ENCODE results near the gene DHRSX.
"Not testable (repeated sequence)": the region's sequence is repeated elsewhere in the genome, so short reads cannot be mapped to it uniquely, and the experiment has no call there.

The DHRSX gene

DNA sequence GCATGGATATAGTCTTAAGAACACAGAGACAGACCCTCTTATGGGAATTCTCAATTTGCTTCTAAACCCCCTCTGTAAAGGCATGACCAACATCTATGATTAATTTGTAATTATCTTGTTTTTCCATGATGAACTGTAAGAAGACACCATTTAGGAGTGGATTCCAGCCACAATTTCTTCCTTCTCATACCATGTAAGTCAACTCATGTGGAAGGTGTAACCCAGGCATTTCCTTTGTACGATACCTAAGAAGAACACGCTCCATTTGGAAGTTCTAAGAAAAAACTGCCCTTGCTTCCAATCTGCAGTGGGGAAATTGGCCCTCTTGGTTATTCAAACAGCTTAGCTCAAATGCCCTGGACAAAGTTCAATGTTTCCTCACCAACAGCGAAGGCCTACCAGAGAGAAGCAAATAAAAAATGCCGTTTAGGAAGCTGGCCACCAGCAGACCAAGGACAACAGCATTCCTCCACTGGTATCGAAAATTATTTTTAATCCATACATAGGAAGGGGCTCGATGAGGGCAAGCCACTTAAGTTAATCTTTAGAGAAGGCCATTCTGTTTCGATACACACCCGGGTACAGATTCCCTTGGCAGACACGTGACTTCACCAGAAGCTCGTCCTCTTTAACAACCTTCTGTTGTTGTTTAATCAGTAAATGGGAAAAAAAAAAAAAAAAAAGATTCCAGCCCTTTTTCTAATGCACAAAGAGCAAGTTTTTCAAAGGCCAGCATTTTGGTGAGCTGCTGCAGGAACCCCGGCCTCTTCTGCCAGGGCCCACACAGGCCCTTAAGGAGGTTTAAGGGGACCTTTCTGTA is 2.6 kb downstream of the DHRSX start:
- DNase-seq (ENCODE audit: low spot score) = peak; percentile 62

DNA sequence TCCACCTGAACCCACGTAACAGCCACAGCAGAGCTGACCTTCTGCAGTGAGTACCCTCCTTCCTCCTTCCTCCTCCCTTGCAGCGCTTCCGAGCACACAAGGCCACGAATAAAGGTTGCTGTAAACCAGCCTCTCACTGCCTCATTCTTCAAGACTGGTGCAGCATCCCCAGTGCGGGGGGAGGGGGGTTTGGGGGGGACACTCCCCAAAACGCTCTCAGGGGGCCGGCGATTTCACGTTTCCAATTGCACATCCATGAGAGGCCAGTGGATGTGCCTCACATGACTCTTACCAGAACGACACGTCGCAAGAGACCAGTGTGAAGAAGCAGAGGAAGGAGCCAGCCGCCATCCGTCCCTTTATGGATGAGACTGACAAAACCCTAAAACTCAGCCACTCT is 5.2 kb downstream of the DHRSX start:
- no peak for DNase-seq (ENCODE audit: low spot score)

DNA sequence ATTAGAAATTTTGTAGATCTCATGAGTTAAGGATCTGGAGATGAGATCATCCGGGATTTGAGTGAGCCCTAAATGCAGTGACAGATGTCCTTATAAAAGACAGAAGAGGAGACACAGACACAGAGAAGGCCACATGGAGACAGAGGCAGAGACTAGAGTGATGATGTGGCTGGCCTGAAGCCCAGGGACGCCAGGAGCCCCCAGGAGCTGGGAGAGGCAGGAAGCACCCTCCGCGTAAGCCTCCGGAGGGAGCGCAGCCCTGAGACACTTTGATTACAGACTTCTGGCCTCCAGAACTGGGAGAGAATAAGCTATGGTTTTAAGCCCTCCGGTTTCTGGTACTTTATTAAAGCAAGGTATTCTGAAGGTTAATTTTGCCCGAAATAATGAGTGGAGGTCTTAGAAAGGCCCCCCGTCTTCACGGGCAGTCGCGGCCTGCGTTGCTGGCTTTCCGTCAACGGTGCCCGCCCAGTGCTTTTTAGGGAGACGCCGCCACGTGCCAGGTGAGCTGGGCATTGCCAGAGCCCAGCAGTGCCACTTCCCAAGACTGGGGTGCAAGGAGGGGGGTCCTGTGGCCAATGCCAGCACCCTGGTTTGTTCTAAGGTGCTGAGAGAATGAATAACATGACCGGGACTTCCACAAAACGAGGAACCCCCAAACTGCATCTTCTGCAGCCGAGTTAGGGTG is 8.1 kb downstream of the DHRSX start:
- DNase-seq (ENCODE audit: low spot score) = no peak

DNA sequence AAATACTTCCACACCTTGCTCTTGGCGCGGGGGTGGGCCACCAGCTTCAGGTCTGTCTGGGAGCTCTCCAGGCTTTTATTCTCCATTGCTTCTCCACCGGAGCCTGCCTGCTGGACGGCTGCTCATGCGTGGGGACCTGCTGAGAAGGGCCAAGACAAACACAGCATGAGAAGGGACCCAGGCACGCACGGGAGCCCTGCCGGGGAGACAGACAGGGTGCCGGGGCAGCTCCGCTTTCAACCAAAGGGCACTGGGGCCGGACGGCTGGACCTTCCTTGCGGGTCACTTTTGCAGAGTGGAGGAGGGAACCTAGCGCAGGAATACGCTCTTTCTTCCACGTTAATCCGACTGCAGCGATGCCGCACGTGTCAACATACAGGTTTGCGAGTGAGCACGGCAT is 10.1 kb downstream of the DHRSX start:
- DNase-seq (ENCODE audit: low spot score) = no peak

DNA sequence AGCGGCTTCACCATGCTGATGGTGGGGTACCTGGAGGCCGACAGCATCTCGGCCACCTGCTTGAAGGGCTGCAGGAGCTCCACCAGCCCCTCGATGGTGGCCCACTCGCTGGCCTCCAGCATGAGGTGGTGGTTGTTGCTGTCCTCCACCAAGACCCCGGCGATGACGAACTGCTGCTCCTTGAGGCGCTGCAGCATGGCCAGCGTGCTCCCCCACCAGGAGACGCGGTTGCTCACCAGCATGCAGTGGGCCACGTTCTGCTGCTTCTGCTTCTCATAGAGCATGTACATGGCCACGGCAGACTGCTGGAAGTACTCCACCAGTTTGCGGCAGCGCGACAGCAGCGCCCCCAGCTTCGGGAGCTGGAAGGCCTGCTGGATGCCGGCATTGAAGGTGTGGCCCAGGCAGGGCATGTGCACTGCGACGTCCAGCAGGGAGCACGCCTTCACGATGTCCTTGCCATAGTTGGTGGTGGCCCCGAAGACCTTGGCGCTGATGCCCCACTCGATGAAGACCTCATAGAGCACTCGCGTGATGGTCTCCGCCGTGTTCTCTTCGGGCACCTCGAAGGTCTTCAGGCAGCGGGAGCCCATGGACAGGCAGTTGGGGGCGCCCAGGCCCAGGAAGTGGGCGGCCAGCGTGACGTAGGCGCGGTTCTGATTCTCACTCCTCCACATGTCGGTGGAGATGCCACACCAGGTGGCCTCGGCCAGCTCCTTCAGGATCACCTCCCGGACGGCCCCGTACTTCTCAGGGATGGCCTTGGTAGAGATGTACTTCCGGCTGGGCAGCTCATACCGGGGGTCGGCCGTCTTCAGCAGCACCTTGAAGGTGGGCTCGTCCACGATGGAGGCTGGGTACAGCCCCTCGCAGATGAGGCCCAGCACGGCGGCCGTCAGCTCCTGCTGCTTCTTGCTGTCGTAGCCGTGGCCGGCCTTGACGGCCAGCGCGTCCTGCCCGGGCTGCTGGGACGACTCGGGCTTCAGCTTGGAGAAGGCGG is 11.0 kb downstream of the DHRSX start:
- DNase-seq (ENCODE audit: low spot score) = no peak

DNA sequence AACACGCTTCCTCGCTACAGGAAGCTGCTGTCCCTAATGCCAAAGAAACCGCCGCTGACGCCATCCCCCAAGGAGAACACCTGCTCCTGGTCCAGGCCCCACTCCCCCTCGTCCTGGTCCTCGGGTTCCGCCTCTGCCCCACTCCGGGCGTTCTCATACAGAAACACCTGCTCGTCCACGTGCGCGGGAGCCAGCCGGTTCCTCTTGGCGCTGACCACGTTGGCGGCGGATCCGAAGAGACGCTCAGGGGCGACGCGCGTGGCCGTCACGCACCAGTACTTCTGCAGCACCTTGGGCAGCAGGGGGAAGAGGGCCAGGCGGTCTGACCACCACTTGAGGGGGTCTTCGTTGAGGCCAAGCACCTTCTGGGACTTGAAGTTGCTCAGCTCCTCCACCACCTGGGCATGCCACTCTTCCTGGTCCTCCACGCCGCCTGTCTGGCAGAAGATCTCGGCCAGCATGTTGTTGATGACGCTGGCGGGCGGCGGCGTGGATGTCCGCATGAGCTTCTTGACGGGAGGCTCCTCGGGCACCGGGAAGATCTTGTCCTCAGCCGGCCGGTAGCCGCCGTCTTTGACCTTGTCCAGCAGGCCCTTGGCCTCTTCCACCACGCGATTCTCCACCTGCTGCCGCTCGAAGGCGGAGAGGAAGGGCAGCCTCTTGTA is 12.0 kb downstream of the DHRSX start:
- DNase-seq (ENCODE audit: low spot score) = no peak

DNA sequence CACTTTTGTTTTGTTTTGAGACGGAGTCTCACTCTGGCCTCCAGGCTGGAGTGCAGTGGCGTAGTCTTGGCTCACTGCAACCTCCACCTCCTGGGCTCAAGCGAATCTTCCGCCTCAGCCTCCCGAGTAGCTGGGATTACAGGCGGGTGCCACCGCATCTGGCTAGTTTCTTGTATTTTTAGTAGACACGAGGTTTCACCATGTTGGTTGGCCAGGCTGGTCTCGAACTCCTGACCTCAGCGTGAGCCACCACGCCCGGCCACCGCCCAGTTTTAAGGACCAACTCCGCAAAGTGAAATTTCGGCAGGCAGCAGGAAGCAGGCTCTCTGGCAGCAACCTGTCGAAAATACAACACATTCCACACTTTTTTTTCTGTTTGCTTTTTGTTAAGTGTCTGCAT is 13.4 kb downstream of the DHRSX start:
- no peak for DNase-seq (ENCODE audit: low spot score)

DNA sequence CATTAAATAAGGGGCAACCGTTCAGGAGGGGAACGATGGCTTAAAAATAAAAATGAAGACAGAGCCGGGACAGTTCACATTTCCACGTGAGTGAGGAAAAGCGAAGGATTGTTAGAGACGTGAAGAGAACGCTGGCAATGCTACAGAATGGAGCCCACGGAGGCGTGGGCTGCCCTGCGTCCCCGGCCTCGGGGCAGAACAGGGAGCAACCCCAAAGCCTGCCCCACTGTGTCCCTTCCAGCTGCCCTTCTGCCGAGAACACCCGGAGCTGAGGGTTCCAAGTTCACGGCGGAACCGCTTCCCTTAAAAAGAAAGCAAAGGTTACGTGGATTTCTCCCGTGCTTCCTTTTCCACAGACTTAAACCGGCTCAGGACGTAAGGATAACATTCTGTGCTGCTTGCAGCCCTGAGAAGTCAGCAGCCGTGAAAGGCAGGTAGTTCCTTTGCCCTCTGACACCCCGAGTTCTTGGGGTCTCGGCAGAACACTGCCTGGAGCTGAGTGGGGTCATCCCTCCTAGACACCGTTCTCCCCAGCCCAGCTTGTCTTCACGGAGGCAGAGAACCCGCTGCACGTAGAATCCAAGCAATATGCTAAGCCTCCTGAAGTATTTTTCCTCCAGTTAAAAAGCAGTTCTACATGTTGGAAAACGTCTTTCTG is 14.2 kb downstream of the DHRSX start:
- DNase-seq (ENCODE audit: low spot score) = no peak

DNA sequence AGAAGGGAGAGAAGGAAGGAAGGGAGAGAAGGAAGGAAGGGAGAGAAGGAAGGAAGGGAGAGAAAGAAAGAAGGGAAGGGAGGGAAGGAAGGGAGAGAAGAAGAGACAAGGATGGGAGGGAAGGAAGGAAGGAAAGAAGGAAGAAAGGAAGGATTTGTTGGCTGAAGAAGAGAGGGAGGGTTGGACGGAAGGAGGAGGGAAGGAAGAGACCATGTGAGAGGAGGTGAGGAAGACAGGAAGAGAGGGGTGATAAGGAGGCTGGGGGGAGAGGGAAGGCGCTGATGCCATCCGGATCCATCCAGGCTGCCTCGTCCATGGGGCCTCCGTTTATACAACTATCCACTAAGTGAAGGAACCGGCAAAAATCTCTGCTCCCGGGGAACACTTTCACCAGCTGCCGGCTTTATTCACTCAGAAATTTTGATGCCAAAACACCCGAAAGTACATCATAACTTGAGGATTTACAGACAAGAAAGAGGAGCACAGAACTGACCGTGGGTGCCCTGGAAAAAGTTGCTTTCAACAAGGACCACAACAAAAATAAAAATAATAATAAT is 14.9 kb downstream of the DHRSX start:
- DNase-seq (ENCODE audit: low spot score) = no peak

DNA sequence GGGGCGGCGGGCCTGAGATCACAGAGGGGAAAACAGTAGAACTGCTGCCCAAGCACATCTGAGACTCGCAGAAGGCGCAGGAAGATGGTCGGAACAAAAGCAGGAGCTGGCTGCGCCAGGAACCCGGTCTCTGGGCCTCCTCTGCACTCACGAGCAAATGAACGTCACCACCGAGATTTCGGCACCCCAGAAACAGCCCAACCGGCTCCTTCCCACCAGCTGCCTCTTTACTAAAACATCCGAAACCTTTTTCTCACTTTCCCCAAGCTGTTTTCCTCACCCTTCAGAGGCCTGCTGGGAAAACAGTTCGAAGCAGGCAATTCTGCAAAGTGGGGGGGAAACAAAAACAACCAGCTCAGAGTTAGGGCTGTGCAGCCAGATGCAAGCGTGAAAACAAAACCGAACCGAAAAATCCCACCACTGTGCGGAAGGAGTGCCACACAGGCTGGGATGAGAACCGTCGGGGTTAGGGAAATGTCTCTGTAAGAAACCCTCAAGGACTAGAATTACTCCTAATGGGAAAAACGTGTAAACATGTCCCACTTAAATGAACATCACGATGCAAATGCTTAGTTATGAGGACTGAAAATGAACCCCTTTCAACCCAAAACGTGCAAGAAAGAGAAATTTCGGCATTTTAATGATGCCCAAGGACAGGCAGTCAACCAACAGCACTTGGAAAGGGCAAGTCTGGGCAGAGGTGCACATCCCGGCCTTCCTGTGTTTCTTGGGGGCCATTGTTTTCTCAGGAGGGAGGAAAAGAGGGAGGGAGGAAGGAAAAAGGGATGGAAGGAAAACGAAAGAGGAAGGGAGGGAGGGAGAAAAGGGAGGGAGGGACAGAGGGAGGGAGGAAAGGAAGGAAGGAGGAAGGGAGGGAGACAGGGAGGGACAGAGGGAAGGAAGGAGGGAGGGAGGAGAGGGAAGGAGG is 15.8 kb downstream of the DHRSX start:
- peak; percentile 43 for DNase-seq (ENCODE audit: low spot score)

DNA sequence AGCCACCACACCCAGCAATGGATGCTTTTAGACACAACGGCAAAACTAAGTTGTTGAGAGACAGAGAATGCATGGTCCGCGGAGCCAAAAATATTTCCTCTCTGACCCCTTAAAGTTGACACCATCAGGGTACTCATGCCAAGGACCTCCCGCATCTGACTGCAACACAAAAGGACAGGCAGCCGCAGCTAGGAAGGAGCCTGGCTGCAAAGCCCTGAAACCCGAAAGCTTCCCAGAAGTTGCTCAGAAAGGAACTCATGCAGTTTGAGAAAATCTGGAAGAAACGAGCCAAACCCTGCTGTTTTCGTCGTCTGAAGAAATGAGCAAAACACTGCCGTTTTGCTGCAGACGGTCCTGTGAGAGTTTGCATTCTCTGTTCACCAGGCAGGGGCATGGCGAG is 16.5 kb downstream of the DHRSX start:
- no peak for DNase-seq (ENCODE audit: low spot score)

DNA sequence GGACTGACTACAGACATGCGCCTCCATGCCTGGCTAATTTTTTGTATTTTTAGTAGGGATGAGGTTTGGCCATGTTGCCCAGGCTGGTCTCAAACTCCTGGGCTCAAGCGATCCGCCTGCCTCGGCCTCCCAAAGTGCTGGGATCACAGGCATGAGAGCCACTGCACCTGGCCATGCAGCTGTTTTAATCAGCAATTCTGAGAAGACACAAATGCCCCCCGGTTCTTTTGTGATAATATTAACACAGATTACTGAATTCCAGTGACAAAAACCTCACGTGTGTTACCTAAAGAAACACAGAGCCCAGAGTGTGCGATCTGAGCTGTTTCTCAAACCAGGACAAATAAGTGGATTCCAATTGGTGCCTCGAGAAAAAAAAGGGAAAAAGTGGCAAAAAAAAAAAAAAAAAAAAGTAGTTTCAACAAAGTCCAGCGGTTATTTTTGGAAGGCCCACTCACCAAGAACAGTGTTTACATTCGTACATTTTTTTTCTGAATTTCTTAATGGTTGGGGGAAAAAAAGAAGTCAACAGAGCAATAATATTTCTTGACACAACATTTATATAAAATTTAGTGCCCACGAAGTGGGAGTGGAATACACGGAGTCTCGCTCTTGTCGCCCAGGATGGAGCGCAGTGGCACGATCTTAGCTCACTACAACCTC is 17.2 kb downstream of the DHRSX start:
- no peak for DNase-seq (ENCODE audit: low spot score)

DNA sequence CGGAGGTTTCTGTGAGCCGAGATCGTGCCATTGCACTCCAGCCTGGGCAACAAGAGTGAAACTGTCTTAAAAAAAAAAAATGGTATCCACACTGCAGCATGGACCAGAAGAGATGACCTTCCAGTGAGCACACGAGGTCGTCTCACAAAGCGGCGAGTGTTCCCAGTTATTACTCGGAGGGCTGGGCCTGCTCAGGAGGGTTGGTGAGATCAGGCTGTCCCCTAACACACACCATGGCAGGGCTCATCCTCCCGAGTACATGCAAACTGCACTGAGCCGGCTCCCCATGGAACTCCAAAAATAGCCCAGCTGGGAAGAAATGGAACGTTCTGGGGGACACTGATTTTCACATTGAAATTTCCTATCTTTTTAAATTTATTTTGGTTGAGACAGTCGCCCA is 19.2 kb downstream of the DHRSX start:
- not testable (repeated sequence) for DNase-seq (ENCODE audit: low spot score)

DNA sequence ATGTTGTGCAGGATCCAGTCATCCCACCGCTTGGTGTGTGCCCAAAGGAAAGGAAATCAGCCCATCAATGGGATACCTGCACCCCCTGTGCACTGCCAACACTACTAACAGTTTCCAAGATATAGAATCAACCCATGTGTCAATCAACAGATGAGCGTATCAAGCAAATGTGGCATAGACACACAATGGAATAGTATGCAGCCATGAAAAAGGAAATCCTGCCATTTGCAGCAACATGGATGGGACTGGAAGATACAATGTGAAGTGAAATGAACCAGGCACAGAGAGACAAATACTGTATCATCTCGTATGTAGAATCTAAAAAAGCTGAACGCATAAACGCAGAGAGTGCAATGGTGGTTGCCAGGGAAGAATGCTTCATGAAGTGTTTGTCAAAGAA is 20.8 kb downstream of the DHRSX start:
- not testable (repeated sequence) for DNase-seq (ENCODE audit: low spot score)

DNA sequence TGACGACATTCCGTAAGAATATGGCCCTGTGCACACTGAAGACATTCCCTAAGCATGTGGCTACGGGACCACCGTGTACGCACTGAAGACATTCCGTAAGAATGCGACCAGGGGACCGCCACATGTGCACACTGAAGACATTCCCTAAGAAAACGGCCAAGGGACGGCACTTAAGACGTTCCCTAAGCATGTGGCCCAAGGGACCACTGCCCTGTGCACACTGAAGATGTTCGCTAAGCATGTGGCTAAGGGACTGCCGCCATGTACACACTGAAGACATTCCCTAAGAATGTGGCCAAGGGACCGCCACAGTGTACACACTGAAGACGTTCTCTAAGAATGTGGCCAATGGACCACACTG is 21.4 kb downstream of the DHRSX start:
- no peak for DNase-seq (ENCODE audit: low spot score)

DNA sequence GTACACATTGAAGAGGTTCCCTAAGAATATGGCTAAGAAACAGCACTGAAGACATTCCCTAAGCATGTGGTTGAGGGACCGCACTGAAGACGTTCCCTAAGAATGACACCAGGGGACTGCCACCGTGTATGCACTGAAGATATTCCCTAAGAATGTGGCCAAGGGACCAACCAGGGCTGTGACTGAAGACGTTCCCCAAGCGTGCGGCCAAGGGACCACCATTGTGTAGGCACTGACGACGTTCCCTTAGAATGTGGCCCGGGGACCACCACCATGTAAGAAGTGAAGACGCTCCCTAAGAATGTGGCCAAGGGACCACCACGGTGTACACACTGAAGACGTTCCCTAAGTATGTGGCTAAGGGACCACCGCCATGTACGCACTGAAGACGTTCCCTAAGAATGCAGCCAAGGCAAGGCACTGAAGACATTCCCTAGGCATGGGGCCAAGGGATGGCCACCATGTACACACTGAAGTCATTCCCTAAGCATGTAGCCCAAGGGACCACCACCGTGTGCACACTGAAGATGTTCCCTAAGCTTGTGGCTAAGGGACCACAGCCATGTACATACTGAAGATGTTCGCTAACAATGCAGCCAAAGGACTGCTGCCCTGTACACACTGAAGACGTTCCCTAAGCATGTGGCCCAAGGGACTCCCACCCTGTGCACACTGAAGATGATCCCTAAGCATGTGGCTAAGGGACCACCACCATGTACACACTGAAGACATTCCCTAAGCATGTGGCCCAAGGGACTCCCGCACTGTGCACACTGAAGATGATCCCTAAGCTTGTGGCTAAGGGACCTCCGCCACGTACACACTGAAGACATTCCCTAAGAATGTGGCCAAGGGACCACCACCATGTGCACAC is 22.0 kb downstream of the DHRSX start:
- DNase-seq (ENCODE audit: low spot score) = no peak

DNA sequence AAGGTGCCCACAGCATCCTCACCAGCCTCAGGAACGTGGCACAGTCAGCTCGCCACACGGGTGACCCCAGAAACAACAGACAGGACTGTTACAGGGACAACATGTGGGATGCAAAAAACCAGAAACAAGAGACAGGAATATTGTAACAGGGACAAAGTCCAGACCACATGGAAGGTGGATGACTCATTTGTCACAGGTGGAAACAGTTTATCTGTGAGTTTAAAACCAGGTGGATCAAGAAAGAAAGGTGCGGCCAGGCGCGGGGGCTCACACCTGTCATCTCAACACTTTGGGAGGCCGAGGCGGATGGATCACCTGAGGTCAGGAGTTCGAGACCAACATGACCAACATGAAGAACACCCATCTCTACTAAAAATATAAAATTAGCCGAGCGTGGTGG is 23.5 kb downstream of the DHRSX start:
- not testable (repeated sequence) for DNase-seq (ENCODE audit: low spot score)

DNA sequence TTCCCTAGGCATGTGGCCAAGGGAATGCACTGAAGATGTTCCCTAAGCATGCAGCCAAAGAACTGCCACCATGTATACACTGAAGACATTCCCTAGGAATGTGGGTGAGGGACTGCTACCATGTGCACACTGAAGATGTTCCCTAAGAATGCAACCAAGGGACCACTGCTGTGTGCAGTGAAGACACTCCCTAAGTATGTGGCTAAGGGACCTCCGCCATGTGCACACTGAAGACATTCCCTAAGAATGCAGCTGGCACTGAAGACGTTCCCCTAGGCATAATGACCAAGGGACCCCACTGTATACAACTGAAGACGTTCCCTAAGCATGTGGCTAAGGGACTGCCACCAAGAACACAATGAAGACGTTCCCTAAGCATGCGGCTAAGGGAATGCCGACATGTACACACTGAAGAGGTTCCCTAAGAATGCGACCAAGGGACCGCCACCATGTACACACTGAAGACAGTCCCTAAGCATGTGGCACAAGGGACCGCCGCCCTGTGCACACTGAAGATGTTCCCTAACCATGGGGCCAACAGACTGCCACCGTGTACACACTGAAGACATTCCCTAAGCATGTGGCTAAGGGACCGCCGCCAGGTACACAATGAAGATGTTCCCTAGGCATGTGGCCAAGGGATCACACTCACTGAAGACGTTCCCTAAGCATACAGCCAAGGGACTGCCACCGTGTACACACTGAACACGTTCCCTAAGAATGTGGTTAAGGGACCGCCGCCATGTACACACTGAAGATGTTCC is 25.6 kb downstream of the DHRSX start:
- DNase-seq (ENCODE audit: low spot score) = no peak
